CD4-positive, CD25-positive, alpha-beta regulatory T cell (primary cell): ENCODE data around the gene AP5S1. TPM values are rescaled to one million over a fixed set of nuclear protein-coding genes. Genes with fewer than 3 reads are reported as not detected.

Experiments used
- ATAC-seq, 2 donors: fragments of 150-1000 bp; cut with Tn5 transposase; one replicate each; pipeline ENCODE4 v1.10.0; 2021; ENCODE audit warnings: low read depth in 2 of 2, moderate number of reproducible peaks in 2 of 2, moderate library complexity in 1 of 2
- DNase-seq, 3 donors: peaks; one replicate each; pipeline versions ENCODE4 v3.0.0 to v3.0.0-alpha.2; 2012 to 2022; ENCODE audit warnings: mixed read lengths in 1 of 3
- H3K27ac ChIP-seq: one replicate; pipeline ENCODE4 v1.7.0; 2013; ENCODE audit warnings: mild to moderate bottlenecking, low read length; ENCODE audit not compliant: insufficient read depth, poor library complexity, severe bottlenecking
- H3K27me3 ChIP-seq: one replicate; pipeline ENCODE4 v1.7.0; 2013; ENCODE audit warnings: low read length; ENCODE audit not compliant: control insufficient read depth, insufficient read depth
- H3K36me3 ChIP-seq: one replicate; pipeline ENCODE4 v1.7.0; 2013; ENCODE audit warnings: mild to moderate bottlenecking, low read length, moderate library complexity; ENCODE audit not compliant: control insufficient read depth, insufficient read depth
- H3K4me1 ChIP-seq: 2 replicates; pipeline ENCODE4 v1.7.0; 2013; ENCODE audit warnings: mild to moderate bottlenecking, low read length; ENCODE audit not compliant: insufficient read depth, control insufficient read depth, poor library complexity, severe bottlenecking
- H3K4me3 ChIP-seq: one replicate; pipeline ENCODE4 v1.7.0; 2013; ENCODE audit warnings: low read depth, mild to moderate bottlenecking, low read length, moderate library complexity
- H3K9me3 ChIP-seq, 2 experiments: 1 replicate in 1 of 2; 2 replicates in 1 of 2; pipeline ENCODE4 v1.7.0; 2013; ENCODE audit warnings: low read length in 2 of 2, mild to moderate bottlenecking in 1 of 2, moderate library complexity in 1 of 2; ENCODE audit not compliant: control insufficient read depth in 2 of 2
- H3K27ac Mint-ChIP-seq, 3 donors: one replicate each; pipeline ENCODE4 v1.8.0; 2020 to 2022; ENCODE audit warnings: mild to moderate bottlenecking in 3 of 3, mixed read lengths in 3 of 3, moderate library complexity in 2 of 3
- H3K27me3 Mint-ChIP-seq: one replicate; pipeline ENCODE4 v1.8.0; 2022; ENCODE audit warnings: mild to moderate bottlenecking, mixed read lengths
- H3K36me3 Mint-ChIP-seq: one replicate; pipeline ENCODE4 v1.8.0; 2020; ENCODE audit warnings: mixed read lengths
- H3K4me1 Mint-ChIP-seq, 4 donors: one replicate each; pipeline ENCODE4 v1.8.0; 2020 to 2022; ENCODE audit warnings: mixed read lengths in 4 of 4, mild to moderate bottlenecking in 1 of 4
- H3K4me3 Mint-ChIP-seq, 4 donors: one replicate each; pipeline ENCODE4 v1.8.0; 2020 to 2022; ENCODE audit warnings: mild to moderate bottlenecking in 4 of 4, mixed read lengths in 4 of 4, moderate library complexity in 3 of 4
- H3K9me3 Mint-ChIP-seq, 7 donors: one replicate each; pipeline ENCODE4 v1.8.0; 2020 to 2022; ENCODE audit warnings: mixed read lengths in 7 of 7, mild to moderate bottlenecking in 3 of 7, moderate library complexity in 2 of 7
- polyA plus RNA-seq, 4 donors: library from polyadenylated mRNA; unstranded; fragments of 300-500 nt; fragmentation: Illumina TruSeq; gene quantifications; one replicate each; pipeline ENCODE4 v1.2.3, GENCODE V29; 2021
- total RNA-seq: library from RNA; stranded (reverse); gene quantifications from one replicate; pipeline ENCODE4 v1.2.3, GENCODE V29; 2022

The AP5S1 gene
- total and polyA plus RNA-seq, 5 donors from 2014 or later = 10.5 to 22.2 (median 19.5) TPM

GRCh38 chr20:3803854-3804253, 16.5 kb upstream of the AP5S1 start:
- H3K36me3 ChIP-seq = peaks cover 63% of the 10 kb centered on the region
- Mint-ChIP-seq H3K27ac (peak overlapping the region; percentile 90 to 98 (median 92)), H3K27me3 (no peaks in the 10 kb centered on the region), H3K36me3 (peaks cover 70% of the 10 kb centered on the region), H3K9me3 (no peaks in the 10 kb centered on the region), H3K4me3 (peak overlapping the region in 3 of 4 donors; percentile 70 to 87 (median 73)), H3K4me1 (peaks cover 5 to 87% (median 53%) of the 10 kb centered on the region in 4 donors)
- no peak for DNase-seq
- H3K27me3 ChIP-seq = no peaks in the 10 kb centered on the region
- peak overlapping the region; percentile 73 for H3K27ac ChIP-seq
- H3K4me3 ChIP-seq = no peak overlapping the region
- H3K9me3 ChIP-seq = no peaks in the 10 kb centered on the region
- peaks cover 65% of the 10 kb centered on the region for H3K4me1 ChIP-seq
- no peak for ATAC-seq

GRCh38 chr20:3804254-3804751, 16.0 kb upstream of the AP5S1 start:
- H3K36me3 ChIP-seq = peaks cover 63% of the 10 kb centered on the region
- H3K4me1 ChIP-seq = peaks cover 61% of the 10 kb centered on the region
- H3K27ac ChIP-seq = peak overlapping the region; percentile 73
- Mint-ChIP-seq H3K4me1 (peaks cover 5 to 83% (median 50%) of the 10 kb centered on the region in 4 donors), H3K4me3 (peak overlapping the region in 3 of 4 donors; percentile 53 to 87 (median 69)), H3K9me3 (no peaks in the 10 kb centered on the region), H3K27ac (peak overlapping the region; percentile 90 to 98 (median 92)), H3K36me3 (peaks cover 66% of the 10 kb centered on the region), H3K27me3 (no peaks in the 10 kb centered on the region)
- ATAC-seq (no peak), DNase-seq (no peak)
- H3K27me3 ChIP-seq = no peaks in the 10 kb centered on the region
- H3K4me3 ChIP-seq = no peak overlapping the region
- H3K9me3 ChIP-seq = no peaks in the 10 kb centered on the region

GRCh38 chr20:3804781-3805180, 15.6 kb upstream of the AP5S1 start:
- H3K36me3 Mint-ChIP-seq = peaks cover 62% of the 10 kb centered on the region
- peaks cover 5 to 81% (median 46%) of the 10 kb centered on the region in 4 donors for H3K4me1 Mint-ChIP-seq
- Histone ChIP-seq H3K4me1 (peaks cover 58% of the 10 kb centered on the region), H3K9me3 (no peaks in the 10 kb centered on the region), H3K27ac (peak overlapping the region; percentile 23), H3K27me3 (no peaks in the 10 kb centered on the region), H3K4me3 (no peak overlapping the region), H3K36me3 (peaks cover 63% of the 10 kb centered on the region)
- no peak for DNase-seq
- peak overlapping the region in 2 of 3 donors; percentile 16 to 90 for H3K27ac Mint-ChIP-seq
- no peaks in the 10 kb centered on the region for H3K27me3 Mint-ChIP-seq
- H3K9me3 Mint-ChIP-seq = no peaks in the 10 kb centered on the region
- peak overlapping the region in 1 of 4 donors; percentile 87 for H3K4me3 Mint-ChIP-seq
- no peak for ATAC-seq

GRCh38 chr20:3808544-3808943, 11.8 kb upstream of the AP5S1 start:
- H3K27ac Mint-ChIP-seq = peak overlapping the region in 2 of 3 donors; percentile 89 to 91
- no peak overlapping the region for H3K4me3 ChIP-seq
- no peaks in the 10 kb centered on the region for H3K9me3 ChIP-seq
- peaks cover 32% of the 10 kb centered on the region for H3K36me3 Mint-ChIP-seq
- H3K27me3 Mint-ChIP-seq = no peaks in the 10 kb centered on the region
- H3K4me1 ChIP-seq = peaks cover 62% of the 10 kb centered on the region
- H3K9me3 Mint-ChIP-seq = peaks cover 0 to 2% (median 0%) of the 10 kb centered on the region in 7 donors
- H3K4me1 Mint-ChIP-seq = peaks cover 15 to 84% (median 57%) of the 10 kb centered on the region in 4 donors
- peak overlapping the region; percentile 66 for H3K27ac ChIP-seq
- no peak for ATAC-seq
- no peak for DNase-seq
- H3K27me3 ChIP-seq = no peaks in the 10 kb centered on the region
- peak overlapping the region in 2 of 4 donors; percentile 73 to 87 for H3K4me3 Mint-ChIP-seq
- peaks cover 26% of the 10 kb centered on the region for H3K36me3 ChIP-seq

GRCh38 chr20:3811467-3812258, 8.7 kb upstream of the AP5S1 start:
- Histone ChIP-seq H3K9me3 (no peaks in the 10 kb centered on the region), H3K27ac (peak overlapping the region; percentile 95), H3K27me3 (no peaks in the 10 kb centered on the region), H3K4me1 (peaks cover 82% of the 10 kb centered on the region), H3K4me3 (peak overlapping the region; percentile 86), H3K36me3 (no peaks in the 10 kb centered on the region)
- H3K4me1 Mint-ChIP-seq = peaks cover 20 to 86% (median 59%) of the 10 kb centered on the region in 4 donors
- peak overlapping the region; percentile 94 to 99 (median 95) for H3K27ac Mint-ChIP-seq
- H3K4me3 Mint-ChIP-seq = peak overlapping the region; percentile 88 to 99 (median 92)
- peaks cover 0 to 2% (median 0%) of the 10 kb centered on the region in 7 donors for H3K9me3 Mint-ChIP-seq
- DNase-seq (peak; percentile 84 to 98 (median 90)), ATAC-seq (peak; percentile 96)
- H3K27me3 Mint-ChIP-seq = no peaks in the 10 kb centered on the region
- peaks cover 6% of the 10 kb centered on the region for H3K36me3 Mint-ChIP-seq

GRCh38 chr20:3812259-3812681, 8.1 kb upstream of the AP5S1 start:
- H3K27ac ChIP-seq = peak overlapping the region; percentile 95
- Mint-ChIP-seq H3K27ac (peak overlapping the region; percentile 94 to 99 (median 95)), H3K27me3 (no peaks in the 10 kb centered on the region), H3K4me3 (peak overlapping the region; percentile 88 to 99 (median 92)), H3K36me3 (peaks cover under 1% of the 10 kb centered on the region), H3K9me3 (peaks cover 0 to 2% (median 0%) of the 10 kb centered on the region in 7 donors), H3K4me1 (peaks cover 15 to 85% (median 57%) of the 10 kb centered on the region in 4 donors)
- H3K4me3 ChIP-seq = peak overlapping the region; percentile 57
- peaks cover 80% of the 10 kb centered on the region for H3K4me1 ChIP-seq
- ATAC-seq (no peak), DNase-seq (no peak)
- H3K36me3 ChIP-seq = no peaks in the 10 kb centered on the region
- H3K9me3 ChIP-seq = no peaks in the 10 kb centered on the region
- no peaks in the 10 kb centered on the region for H3K27me3 ChIP-seq

GRCh38 chr20:3812975-3813847, 7.1 kb upstream of the AP5S1 start:
- H3K4me1 ChIP-seq = peaks cover 76% of the 10 kb centered on the region
- peak overlapping the region; percentile 71 to 94 (median 90) for H3K4me3 Mint-ChIP-seq
- H3K27me3 Mint-ChIP-seq = no peaks in the 10 kb centered on the region

More at GRCh38 chr20:3812975-3813847, 7.1 kb upstream of the AP5S1 start:
- H3K9me3 ChIP-seq = no peaks in the 10 kb centered on the region
- peak overlapping the region; percentile 95 for H3K27ac ChIP-seq
- Mint-ChIP-seq H3K9me3 (peaks cover 0 to 2% (median 0%) of the 10 kb centered on the region in 7 donors), H3K4me1 (peaks cover 15 to 82% (median 54%) of the 10 kb centered on the region in 4 donors), H3K27ac (peak overlapping the region; percentile 92 to 99 (median 94)), H3K36me3 (no peaks in the 10 kb centered on the region)
- DNase-seq (no peak), ATAC-seq (no peak)
- H3K4me3 ChIP-seq = peak overlapping the region; percentile 37
- H3K27me3 ChIP-seq = no peaks in the 10 kb centered on the region
- H3K36me3 ChIP-seq = no peaks in the 10 kb centered on the region
